Effector memory CD8-positive, alpha-beta T cell (primary cell): ENCODE results near the gene BTBD3.

Experiments
- ATAC-seq: fragments of 150-1000 bp; cut with Tn5 transposase; replicated peaks from 2 replicates; pipeline ENCODE4 v1.10.0; 2021; ENCODE audit warnings: mild to moderate bottlenecking, moderate library complexity
- DNase-seq, 3 experiments: peaks; one replicate each; pipeline ENCODE4 v3.0.0; 2021
- H3K27ac Mint-ChIP-seq, 2 donors: one replicate each; pipeline ENCODE4 v1.8.0; 2022; ENCODE audit warnings: mild to moderate bottlenecking in 2 of 2, mixed read lengths in 2 of 2, moderate library complexity in 2 of 2
- H3K27me3 Mint-ChIP-seq, 2 donors: one replicate each; pipeline ENCODE4 v1.8.0; 2022; ENCODE audit warnings: mixed read lengths in 2 of 2
- H3K36me3 Mint-ChIP-seq: one replicate; pipeline ENCODE4 v1.8.0; 2022; ENCODE audit warnings: mild to moderate bottlenecking, moderate library complexity, mixed read lengths; ENCODE audit not compliant: insufficient read depth
- H3K4me1 Mint-ChIP-seq, 2 donors: one replicate each; pipeline ENCODE4 v1.8.0; 2022; ENCODE audit warnings: low read depth in 2 of 2, mixed read lengths in 2 of 2
- H3K4me3 Mint-ChIP-seq, 2 donors: one replicate each; pipeline ENCODE4 v1.8.0; 2022; ENCODE audit warnings: mild to moderate bottlenecking in 2 of 2, mixed read lengths in 2 of 2, moderate library complexity in 2 of 2
- H3K9me3 Mint-ChIP-seq, 2 donors: one replicate each; pipeline ENCODE4 v1.8.0; 2022; ENCODE audit warnings: mixed read lengths in 2 of 2

BTBD3 gene

GRCh38 chr20:11924923-11925322, 7.2 kb downstream of the BTBD3 start:
- DNase-seq (no peak), ATAC-seq (no peak)
- H3K36me3 Mint-ChIP-seq, result no peaks in the 10 kb centered on the region
- no peaks in the 10 kb centered on the region for H3K27me3 Mint-ChIP-seq
- H3K4me3 Mint-ChIP-seq, result no peak overlapping the region
- H3K4me1 Mint-ChIP-seq, result no peaks in the 10 kb centered on the region
- peaks cover 5 to 8% of the 10 kb centered on the region in 2 donors for H3K9me3 Mint-ChIP-seq
- H3K27ac Mint-ChIP-seq, result no peak overlapping the region

GRCh38 chr20:11926292-11926998, 8.8 kb downstream of the BTBD3 start:
- DNase-seq (no peak), ATAC-seq (no peak)
- H3K4me1 Mint-ChIP-seq, result no peaks in the 10 kb centered on the region
- H3K27me3 Mint-ChIP-seq, result no peaks in the 10 kb centered on the region
- H3K27ac Mint-ChIP-seq, result no peak overlapping the region
- no peaks in the 10 kb centered on the region for H3K36me3 Mint-ChIP-seq
- H3K4me3 Mint-ChIP-seq, result no peak overlapping the region
- peaks cover 5 to 11% of the 10 kb centered on the region in 2 donors for H3K9me3 Mint-ChIP-seq

GRCh38 chr20:11929947-11930346, 12.3 kb downstream of the BTBD3 start:
- Mint-ChIP-seq H3K4me1 (no peaks in the 10 kb centered on the region), H3K9me3 (peaks cover 10 to 28% of the 10 kb centered on the region in 2 donors), H3K4me3 (no peak overlapping the region), H3K36me3 (no peaks in the 10 kb centered on the region), H3K27ac (no peak overlapping the region), H3K27me3 (no peaks in the 10 kb centered on the region)
- ATAC-seq (no peak), DNase-seq (no peak)

GRCh38 chr20:11935212-11936154, 17.8 kb downstream of the BTBD3 start:
- ATAC-seq (no peak), DNase-seq (no peak)
- no peaks in the 10 kb centered on the region for H3K27me3 Mint-ChIP-seq
- no peak overlapping the region for H3K27ac Mint-ChIP-seq
- H3K9me3 Mint-ChIP-seq, result peaks cover 12 to 38% of the 10 kb centered on the region in 2 donors
- no peaks in the 10 kb centered on the region for H3K36me3 Mint-ChIP-seq
- no peaks in the 10 kb centered on the region for H3K4me1 Mint-ChIP-seq
- H3K4me3 Mint-ChIP-seq, result no peak overlapping the region

- Mint-ChIP-seq H3K36me3 (no peaks in the 10 kb centered on the region), H3K27ac (no peak overlapping the region), H3K27me3 (no peaks in the 10 kb centered on the region), H3K4me1 (no peaks in the 10 kb centered on the region), H3K4me3 (no peak overlapping the region), H3K9me3 (peaks cover 15 to 39% of the 10 kb centered on the region in 2 donors)
- DNase-seq, result no peak
- ATAC-seq, result no peak
These were observed 18.5 kb downstream of the BTBD3 start for GRCh38 chr20:11936157-11936556.

GRCh38 chr20:11937230-11937629, 19.5 kb downstream of the BTBD3 start:
- H3K36me3 Mint-ChIP-seq, result no peaks in the 10 kb centered on the region
- no peak for ATAC-seq
- DNase-seq, result no peak
- H3K27ac Mint-ChIP-seq, result no peak overlapping the region
- H3K4me1 Mint-ChIP-seq, result no peaks in the 10 kb centered on the region
- H3K27me3 Mint-ChIP-seq, result no peaks in the 10 kb centered on the region
- no peak overlapping the region for H3K4me3 Mint-ChIP-seq
- peaks cover 18 to 34% of the 10 kb centered on the region in 2 donors for H3K9me3 Mint-ChIP-seq

GRCh38 chr20:11941593-11942246, 24.0 kb downstream of the BTBD3 start:
- Mint-ChIP-seq H3K4me3 (no peak overlapping the region), H3K36me3 (no peaks in the 10 kb centered on the region), H3K27ac (no peak overlapping the region), H3K27me3 (no peaks in the 10 kb centered on the region), H3K4me1 (no peaks in the 10 kb centered on the region), H3K9me3 (peaks cover 12 to 14% of the 10 kb centered on the region in 2 donors)
- DNase-seq (no peak), ATAC-seq (no peak)

- Mint-ChIP-seq H3K27ac (no peak overlapping the region), H3K4me3 (no peak overlapping the region), H3K4me1 (no peaks in the 10 kb centered on the region), H3K36me3 (no peaks in the 10 kb centered on the region), H3K27me3 (no peaks in the 10 kb centered on the region), H3K9me3 (peaks cover 10 to 17% of the 10 kb centered on the region in 2 donors)
- DNase-seq (no peak), ATAC-seq (no peak)
These were observed 26.1 kb downstream of the BTBD3 start for GRCh38 chr20:11943778-11944177.

- Mint-ChIP-seq H3K36me3 (no peaks in the 10 kb centered on the region), H3K27me3 (no peaks in the 10 kb centered on the region), H3K9me3 (peaks cover 4 to 10% of the 10 kb centered on the region in 2 donors), H3K4me1 (no peaks in the 10 kb centered on the region), H3K27ac (no peak overlapping the region), H3K4me3 (no peak overlapping the region)
- DNase-seq (no peak), ATAC-seq (no peak)
These were observed 31.1 kb downstream of the BTBD3 start for GRCh38 chr20:11948806-11949205.

- ATAC-seq, result no peak
- Mint-ChIP-seq H3K27me3 (no peaks in the 10 kb centered on the region), H3K36me3 (no peaks in the 10 kb centered on the region), H3K4me1 (no peaks in the 10 kb centered on the region), H3K27ac (no peak overlapping the region), H3K9me3 (peaks cover 5 to 17% of the 10 kb centered on the region in 2 donors), H3K4me3 (no peak overlapping the region)
- no peak for DNase-seq
These were observed 32.0 kb downstream of the BTBD3 start for GRCh38 chr20:11949711-11950110.

- H3K4me3 Mint-ChIP-seq, result no peak overlapping the region
- H3K4me1 Mint-ChIP-seq, result no peaks in the 10 kb centered on the region
- no peaks in the 10 kb centered on the region for H3K27me3 Mint-ChIP-seq
- no peak for DNase-seq
- no peaks in the 10 kb centered on the region for H3K36me3 Mint-ChIP-seq
- peaks cover 7 to 22% of the 10 kb centered on the region in 2 donors for H3K9me3 Mint-ChIP-seq
- no peak overlapping the region for H3K27ac Mint-ChIP-seq
- ATAC-seq, result no peak
These were observed 34.0 kb downstream of the BTBD3 start for GRCh38 chr20:11951696-11952095.

- Mint-ChIP-seq H3K4me3 (no peak overlapping the region), H3K36me3 (no peaks in the 10 kb centered on the region), H3K27ac (no peak overlapping the region), H3K4me1 (no peaks in the 10 kb centered on the region), H3K9me3 (peaks cover 7 to 17% of the 10 kb centered on the region in 2 donors), H3K27me3 (no peaks in the 10 kb centered on the region)
- DNase-seq, result no peak
- no peak for ATAC-seq
These were observed 34.9 kb downstream of the BTBD3 start for GRCh38 chr20:11952639-11953038.

- no peak overlapping the region for H3K27ac Mint-ChIP-seq
- no peak for ATAC-seq
- no peak overlapping the region for H3K4me3 Mint-ChIP-seq
- H3K4me1 Mint-ChIP-seq, result no peaks in the 10 kb centered on the region
- H3K36me3 Mint-ChIP-seq, result no peaks in the 10 kb centered on the region
- DNase-seq, result no peak
- H3K27me3 Mint-ChIP-seq, result no peaks in the 10 kb centered on the region
- H3K9me3 Mint-ChIP-seq, result peaks cover 3 to 27% of the 10 kb centered on the region in 2 donors
These were observed 40.2 kb downstream of the BTBD3 start for GRCh38 chr20:11957911-11958310.
